Osteocyte (in vitro differentiated cells): Measurements from ENCODE around the gene VTN. TPM values are rescaled to one million over a fixed set of nuclear protein-coding genes. Genes with fewer than 3 reads are reported as not detected.

Experiments
- DNase-seq: peaks from one replicate; pipeline ENCODE4 v3.0.0; 2021; ENCODE audit warnings: mixed read lengths; ENCODE audit not compliant: unreplicated experiment; ENCODE audit errors: extremely low spot score
- H3K27ac Mint-ChIP-seq: one replicate; pipeline ENCODE4 v1.8.0; 2021; ENCODE audit warnings: mild to moderate bottlenecking, mixed read lengths; ENCODE audit not compliant: unreplicated experiment
- H3K27me3 Mint-ChIP-seq: one replicate; pipeline ENCODE4 v1.8.0; 2021; ENCODE audit warnings: mixed read lengths; ENCODE audit not compliant: unreplicated experiment
- H3K36me3 Mint-ChIP-seq: one replicate; pipeline ENCODE4 v1.8.0; 2021; ENCODE audit warnings: mixed read lengths; ENCODE audit not compliant: unreplicated experiment
- H3K4me1 Mint-ChIP-seq: one replicate; pipeline ENCODE4 v1.8.0; 2021; ENCODE audit warnings: mixed read lengths; ENCODE audit not compliant: unreplicated experiment
- H3K4me3 Mint-ChIP-seq: one replicate; pipeline ENCODE4 v1.8.0; 2021; ENCODE audit warnings: mild to moderate bottlenecking, moderate library complexity, mixed read lengths; ENCODE audit not compliant: unreplicated experiment
- H3K9me3 Mint-ChIP-seq: one replicate; pipeline ENCODE4 v1.8.0; 2021; ENCODE audit warnings: mixed read lengths; ENCODE audit not compliant: unreplicated experiment
- CTCF ChIP-seq: fragments of 200-600 bp; sonication (generic); IDR thresholded peaks from 2 replicates; pipeline ENCODE4 v1.5.0; 2021; ENCODE audit warnings: antibody characterized with exemption, mild to moderate bottlenecking, moderate library complexity
- total RNA-seq: library from RNA; stranded (reverse); gene quantifications from 2 replicates; pipeline ENCODE4 v1.2.1, GENCODE V29; 2021

Gene VTN
- total RNA-seq, 1 donor from 2014 or later, result 0.70 TPM

DNA sequence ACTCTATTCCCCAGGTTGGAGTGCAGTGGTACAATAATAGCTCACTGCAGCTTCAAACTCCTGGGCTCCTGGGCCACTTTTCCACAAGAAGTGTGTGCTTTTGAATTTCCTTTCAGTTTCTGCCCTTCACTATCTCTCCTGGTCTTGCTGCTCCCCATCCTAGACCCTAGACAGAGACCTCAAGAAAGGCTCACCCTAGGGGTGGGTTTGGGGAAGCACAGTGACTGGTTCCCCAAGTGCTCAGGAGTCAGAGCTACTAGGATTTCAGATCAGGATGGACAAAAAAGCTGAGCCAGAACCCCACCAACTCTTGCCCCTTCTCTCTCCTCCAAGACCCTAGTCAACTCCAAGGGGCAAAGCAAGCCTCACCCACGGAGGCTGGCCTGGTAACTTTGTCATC, 3.5 kb downstream of the VTN start:
- Mint-ChIP-seq H3K9me3 (no peaks in the 10 kb centered on the region), H3K27me3 (no peaks in the 10 kb centered on the region), H3K4me1 (peaks cover 15% of the 10 kb centered on the region), H3K36me3 (no peaks in the 10 kb centered on the region), H3K4me3 (no peak overlapping the region), H3K27ac (no peak overlapping the region)
- no peak for TF ChIP-seq CTCF
- DNase-seq, result no peak

- no peaks in the 10 kb centered on the region for H3K27me3 Mint-ChIP-seq
- H3K4me3 Mint-ChIP-seq, result no peak overlapping the region
- TF ChIP-seq CTCF, result no peak
- H3K27ac Mint-ChIP-seq, result no peak overlapping the region
- peaks cover 5% of the 10 kb centered on the region for H3K36me3 Mint-ChIP-seq
- no peak for DNase-seq
- no peaks in the 10 kb centered on the region for H3K9me3 Mint-ChIP-seq
- H3K4me1 Mint-ChIP-seq, result peaks cover 8% of the 10 kb centered on the region
These were observed 4.6 kb downstream of the VTN start for GRCh38 chr17:28365487-28365886.

GRCh38 chr17:28364665-28365363, 5.3 kb downstream of the VTN start, which contains the start of gene SEBOX:
Gene SEBOX (minus strand): TSS chr17:28365199. CDS start chr17:28365151, 48 bp downstream.
- DNase-seq, result no peak
- H3K9me3 Mint-ChIP-seq, result no peaks in the 10 kb centered on the region
- no peak for TF ChIP-seq CTCF
- H3K27me3 Mint-ChIP-seq, result no peaks in the 10 kb centered on the region
- peaks cover 2% of the 10 kb centered on the region for H3K4me1 Mint-ChIP-seq
- peaks cover 8% of the 10 kb centered on the region for H3K36me3 Mint-ChIP-seq
- H3K27ac Mint-ChIP-seq, result no peak within 1 kb of the TSS
- no peak within 1 kb of the TSS for H3K4me3 Mint-ChIP-seq

GRCh38 chr17:28363776-28364650, 6.1 kb downstream of the VTN start:
- Mint-ChIP-seq H3K9me3 (no peaks in the 10 kb centered on the region), H3K4me3 (no peak overlapping the region), H3K27ac (no peak overlapping the region), H3K27me3 (no peaks in the 10 kb centered on the region), H3K36me3 (peaks cover 12% of the 10 kb centered on the region), H3K4me1 (no peaks in the 10 kb centered on the region)
- DNase-seq, result no peak
- no peak for TF ChIP-seq CTCF

DNA sequence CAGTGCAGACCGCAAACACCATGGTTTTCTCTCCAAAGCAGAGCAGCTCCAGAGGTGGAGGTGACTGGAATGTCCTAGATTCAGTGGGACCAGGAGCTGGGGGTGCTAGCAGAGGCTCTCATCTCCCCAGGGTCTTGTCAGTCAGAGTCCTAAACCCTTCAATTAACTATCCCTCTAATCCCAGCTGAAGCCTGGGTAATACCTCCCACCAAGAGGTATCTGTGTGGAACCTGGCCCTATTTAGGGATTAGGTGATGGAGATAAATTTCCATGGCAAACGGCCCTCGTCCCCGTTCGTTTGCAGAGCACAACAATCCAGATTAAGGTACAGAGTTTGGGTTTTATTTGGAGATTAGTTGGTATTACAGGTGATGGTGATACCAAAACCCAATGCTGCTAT, 6.9 kb downstream of the VTN start:
- H3K36me3 Mint-ChIP-seq, result peaks cover 12% of the 10 kb centered on the region
- TF ChIP-seq CTCF, result no peak

More for the DNA sequence above, 6.9 kb downstream of the VTN start:
- Mint-ChIP-seq H3K9me3 (no peaks in the 10 kb centered on the region), H3K27me3 (no peaks in the 10 kb centered on the region), H3K4me1 (peaks cover 3% of the 10 kb centered on the region), H3K4me3 (no peak overlapping the region), H3K27ac (no peak overlapping the region)
- no peak for DNase-seq
